Fibroblast of peridontal ligament (primary cell): ENCODE measurements around the gene GRK2.

ENCODE experiments used
- DNase-seq: peaks from one replicate; pipeline ENCODE4 v3.0.0-alpha.2; 2010; ENCODE audit errors: extremely low read depth

The GRK2 gene

GRCh38 chr11:67299471-67300191 lies 33.4 kb downstream of the GRK2 start:
- DNase-seq: no peak

DNA sequence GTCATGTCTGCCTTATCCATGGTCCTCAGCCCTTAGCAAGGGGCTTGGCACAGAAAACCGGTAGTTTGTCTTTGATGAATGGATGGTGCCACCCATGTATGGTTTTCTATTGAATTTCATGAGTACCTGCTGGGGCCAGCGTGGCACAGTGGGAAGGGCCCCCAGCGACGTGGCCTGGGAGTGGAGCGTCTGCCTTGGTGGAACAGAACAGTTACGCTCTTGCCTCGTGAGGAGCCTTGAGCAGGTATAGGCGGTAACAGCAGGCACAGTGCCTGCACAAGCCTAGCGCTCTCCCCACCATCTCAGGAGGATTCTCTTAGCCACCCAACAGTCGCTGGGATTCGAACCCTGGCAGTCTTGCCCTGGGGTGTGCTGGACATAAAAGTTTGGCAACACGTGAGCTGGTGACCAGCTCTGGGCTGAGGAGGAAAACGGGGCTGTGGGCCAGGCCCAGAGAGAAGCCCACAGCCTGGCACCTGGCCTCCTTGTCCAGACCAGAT lies 34.0 kb downstream of the GRK2 start:
- no peak for DNase-seq

GRCh38 chr11:67300756-67301312 lies 34.6 kb downstream of the GRK2 start:
- DNase-seq: no peak

- DNase-seq: no peak
These were observed 35.1 kb downstream of the GRK2 start for GRCh38 chr11:67301313-67301921.

- DNase-seq: peak; percentile 65
These were observed 35.8 kb downstream of the GRK2 start for GRCh38 chr11:67301951-67302516.

GRCh38 chr11:67302571-67303131 lies 36.4 kb downstream of the GRK2 start:
- peak; percentile 10 for DNase-seq

DNA sequence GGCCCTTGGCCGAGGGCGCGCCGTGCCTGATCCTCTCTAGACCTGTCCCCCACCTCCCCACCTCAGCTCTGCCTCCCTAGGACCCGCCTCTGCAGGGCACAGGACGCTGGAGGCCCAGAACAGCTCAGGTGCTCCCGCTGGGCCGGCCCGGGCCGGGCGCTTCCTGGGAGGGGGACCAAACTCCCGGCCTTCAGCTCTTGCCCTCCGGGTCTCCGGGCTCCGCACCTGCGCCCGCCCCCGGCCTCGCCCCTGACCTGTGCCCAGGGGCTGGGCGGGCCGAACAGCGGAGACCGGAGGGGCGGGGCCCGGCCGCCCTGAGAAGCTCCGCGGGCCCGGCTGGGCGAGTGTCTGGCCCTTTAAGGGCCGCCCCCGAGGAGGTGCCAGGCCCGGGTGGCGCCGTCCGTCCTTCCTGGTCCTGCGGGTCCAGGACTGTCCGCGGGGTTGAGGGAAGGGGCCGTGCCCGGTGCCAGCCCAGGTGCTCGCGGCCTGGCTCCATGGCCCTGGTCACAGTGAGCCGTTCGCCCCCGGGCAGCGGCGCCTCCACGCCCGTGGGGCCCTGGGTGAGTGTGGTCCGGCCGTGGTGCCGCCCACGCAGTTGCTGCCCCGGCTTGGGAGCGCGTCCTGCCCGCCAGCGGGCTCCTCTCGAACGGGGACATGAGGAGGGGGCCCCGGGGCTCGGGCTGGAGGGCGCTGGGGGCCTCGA lies 37.0 kb downstream of the GRK2 start, which contains the start of gene SSH3:
Gene SSH3, plus strand, starts transcription at position 399 of the 703 bp plus-strand sequence. Its CDS starts 96 bp downstream, at position 495.
- peak; percentile 38 for DNase-seq

- no peak for DNase-seq
These were observed 37.6 kb downstream of the GRK2 start for GRCh38 chr11:67303835-67304411.

GRCh38 chr11:67304511-67305113 lies 38.3 kb downstream of the GRK2 start:
- no peak for DNase-seq

DNA sequence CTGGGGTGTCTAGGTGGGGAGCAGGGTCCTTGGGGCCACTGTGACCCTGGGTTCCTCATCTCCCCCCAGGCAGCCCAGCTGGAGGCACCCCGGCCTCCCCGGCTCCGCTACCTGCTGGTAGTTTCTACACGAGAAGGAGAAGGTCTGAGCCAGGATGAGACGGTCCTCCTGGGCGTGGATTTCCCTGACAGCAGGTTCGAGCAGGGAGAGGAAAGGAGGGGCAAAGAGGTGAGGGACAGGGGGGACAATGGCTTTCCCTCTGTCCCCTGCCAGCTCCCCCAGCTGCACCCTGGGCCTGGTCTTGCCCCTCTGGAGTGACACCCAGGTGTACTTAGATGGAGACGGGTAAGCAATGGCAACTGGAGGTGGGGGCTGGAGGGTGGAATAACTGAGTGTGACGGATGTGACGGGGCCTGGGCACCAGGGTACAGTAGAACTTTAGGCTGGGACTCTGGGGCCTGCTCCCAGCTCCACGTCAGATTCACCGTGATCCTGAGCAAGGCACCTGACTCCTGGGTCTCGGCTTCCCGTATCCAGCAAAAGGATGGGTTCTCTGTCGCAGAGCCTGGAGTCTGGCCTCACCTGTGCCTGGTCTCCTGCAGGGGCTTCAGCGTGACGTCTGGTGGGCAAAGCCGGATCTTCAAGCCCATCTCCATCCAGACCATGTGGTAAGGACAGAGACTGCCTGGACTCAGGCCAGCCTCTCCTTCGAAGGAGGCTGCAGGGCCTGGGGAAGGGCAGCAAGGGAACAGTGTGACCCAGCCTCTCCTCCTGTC lies 40.7 kb downstream of the GRK2 start:
- no peak for DNase-seq

DNA sequence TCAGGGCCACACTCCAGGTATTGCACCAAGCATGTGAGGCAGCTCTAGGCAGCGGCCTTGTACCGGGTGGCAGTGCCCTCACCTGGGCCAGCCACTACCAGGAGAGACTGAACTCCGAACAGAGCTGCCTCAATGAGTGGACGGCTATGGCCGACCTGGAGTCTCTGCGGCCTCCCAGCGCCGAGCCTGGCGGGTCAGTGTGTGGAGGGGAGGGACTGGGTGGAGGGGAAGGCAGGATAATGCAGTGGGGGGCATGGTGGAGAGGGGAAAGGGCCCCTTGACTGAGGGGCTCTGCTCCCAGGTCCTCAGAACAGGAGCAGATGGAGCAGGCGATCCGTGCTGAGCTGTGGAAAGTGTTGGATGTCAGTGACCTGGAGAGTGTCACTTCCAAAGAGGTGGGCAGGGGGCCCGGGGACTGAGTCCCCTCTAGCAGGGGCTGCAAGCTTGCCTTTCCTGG lies 41.3 kb downstream of the GRK2 start:
- no peak for DNase-seq

DNA sequence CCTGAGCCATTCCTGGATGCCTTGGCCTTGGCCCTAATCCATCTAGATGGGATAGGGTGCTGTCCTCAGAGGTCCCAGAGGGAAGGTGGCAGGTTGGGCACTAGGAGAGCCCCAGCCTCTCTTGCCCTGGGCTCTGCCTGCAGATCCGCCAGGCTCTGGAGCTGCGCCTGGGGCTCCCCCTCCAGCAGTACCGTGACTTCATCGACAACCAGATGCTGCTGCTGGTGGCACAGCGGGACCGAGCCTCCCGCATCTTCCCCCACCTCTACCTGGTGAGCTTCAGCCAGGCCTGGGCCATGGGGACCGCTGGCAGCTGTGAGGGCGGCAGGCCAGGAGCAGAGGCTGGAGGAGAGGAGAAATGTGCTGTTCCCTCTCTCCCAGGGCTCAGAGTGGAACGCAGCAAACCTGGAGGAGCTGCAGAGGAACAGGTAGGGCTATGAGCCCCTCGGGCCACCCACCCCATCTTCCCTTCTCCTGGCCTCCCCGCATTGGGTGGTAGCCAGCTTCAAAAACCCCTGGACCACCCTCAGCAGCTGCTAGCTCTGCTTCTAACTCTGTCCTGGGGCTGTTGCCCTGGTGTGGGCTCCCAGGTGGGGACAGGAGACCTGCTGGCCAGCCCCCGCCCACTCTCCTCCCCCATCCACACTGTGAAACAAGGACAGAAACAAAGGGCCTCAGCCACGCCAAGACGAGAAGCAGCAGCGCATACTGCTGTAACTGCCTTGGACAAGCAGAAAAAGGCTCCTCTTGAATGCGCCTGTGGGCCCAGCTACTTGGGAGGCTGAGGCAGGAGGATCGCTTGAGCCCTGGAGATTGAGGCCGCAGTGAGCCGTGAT lies 42.0 kb downstream of the GRK2 start:
- no peak for DNase-seq

DNA sequence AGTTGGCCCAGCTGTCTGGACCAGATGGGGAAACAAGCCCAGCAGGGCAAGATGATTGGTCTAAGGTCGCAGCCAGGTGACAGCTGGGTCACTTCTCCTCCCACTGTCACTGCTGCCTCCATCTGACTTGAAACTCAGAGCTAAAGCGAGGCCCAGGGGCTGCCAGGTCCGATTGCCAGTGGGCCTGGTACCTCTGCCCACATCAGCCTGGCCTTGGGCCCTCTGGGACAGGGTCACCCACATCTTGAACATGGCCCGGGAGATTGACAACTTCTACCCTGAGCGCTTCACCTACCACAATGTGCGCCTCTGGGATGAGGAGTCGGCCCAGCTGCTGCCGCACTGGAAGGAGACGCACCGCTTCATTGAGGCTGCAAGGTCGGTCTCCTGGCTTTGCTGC lies 42.9 kb downstream of the GRK2 start:
- DNase-seq: no peak

DNA sequence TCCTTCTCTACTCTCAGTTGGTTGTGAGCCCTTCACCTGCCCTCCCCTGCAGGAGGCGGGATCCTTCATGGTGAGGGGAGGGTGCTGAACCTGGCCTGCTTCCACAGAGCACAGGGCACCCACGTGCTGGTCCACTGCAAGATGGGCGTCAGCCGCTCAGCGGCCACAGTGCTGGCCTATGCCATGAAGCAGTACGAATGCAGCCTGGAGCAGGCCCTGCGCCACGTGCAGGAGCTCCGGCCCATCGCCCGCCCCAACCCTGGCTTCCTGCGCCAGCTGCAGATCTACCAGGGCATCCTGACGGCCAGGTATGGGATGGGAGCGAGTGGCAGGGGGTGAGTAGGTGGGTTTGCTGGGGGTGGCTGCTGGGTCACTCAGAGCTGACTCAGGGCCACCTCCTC lies 43.4 kb downstream of the GRK2 start:
- no peak for DNase-seq

DNA sequence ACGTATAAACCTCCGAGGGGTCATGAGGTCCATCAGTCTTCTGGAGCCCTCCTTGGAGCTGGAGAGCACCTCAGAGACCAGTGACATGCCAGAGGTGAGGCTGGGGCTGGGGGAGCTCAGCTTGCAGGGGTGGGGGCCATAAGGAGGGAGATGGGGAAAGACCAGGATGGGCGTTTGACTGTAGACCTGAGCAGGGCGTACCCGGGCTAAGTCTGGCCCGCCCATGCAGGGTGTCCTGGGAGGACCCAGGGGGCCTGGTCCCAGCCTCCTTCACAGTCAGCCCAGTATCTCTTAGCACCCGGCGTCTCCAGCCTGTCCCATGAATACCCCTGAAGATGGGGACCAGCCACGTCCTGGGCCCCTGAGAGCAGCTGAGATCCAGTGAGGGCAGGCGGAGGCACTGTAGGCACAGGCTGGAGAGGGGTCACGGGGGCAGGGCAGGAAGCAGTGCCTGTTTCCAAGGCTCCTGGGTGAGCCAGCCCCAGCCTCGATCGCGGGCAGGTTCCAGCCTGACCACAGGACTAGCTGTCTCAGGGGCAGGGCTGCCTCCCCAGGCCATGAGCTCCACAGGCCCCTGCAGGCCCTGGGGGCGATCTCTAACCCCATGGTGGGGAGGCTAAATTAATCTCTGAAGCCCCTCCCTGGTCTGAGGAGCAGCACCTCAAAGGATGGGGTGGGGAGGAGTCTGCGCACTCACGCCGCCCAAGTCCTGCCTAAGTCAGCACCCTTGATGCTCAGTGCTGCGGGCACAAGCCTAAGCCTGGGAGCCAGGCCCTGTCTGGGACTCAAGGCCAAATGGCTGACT lies 44.2 kb downstream of the GRK2 start:
- no peak for DNase-seq

DNA sequence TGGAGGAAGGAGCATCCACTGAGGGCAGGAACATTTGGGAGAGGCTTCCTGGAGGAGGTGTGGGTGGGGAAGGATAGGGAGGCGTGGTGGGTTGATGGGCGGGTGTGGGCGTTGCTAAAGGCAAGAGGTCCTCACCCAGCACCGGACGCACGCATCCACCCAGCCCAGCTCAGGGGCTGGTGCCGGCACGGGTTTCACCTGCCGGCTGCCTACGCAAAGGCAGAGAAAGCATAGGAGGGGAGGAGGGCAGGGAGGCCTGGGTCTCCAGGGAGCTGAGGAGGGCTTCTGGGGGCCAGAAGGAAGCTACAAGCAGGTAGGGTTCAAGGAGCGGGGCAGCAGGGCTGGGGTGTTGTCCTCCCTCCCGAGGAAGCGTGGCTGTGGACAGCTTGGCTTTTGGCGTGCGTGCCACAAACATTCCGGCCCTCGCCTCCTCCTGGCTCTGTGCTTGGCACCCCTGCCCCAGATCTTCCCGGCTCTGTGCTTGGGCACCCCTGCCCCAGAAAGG lies 44.8 kb downstream of the GRK2 start:
- no peak for DNase-seq

DNA sequence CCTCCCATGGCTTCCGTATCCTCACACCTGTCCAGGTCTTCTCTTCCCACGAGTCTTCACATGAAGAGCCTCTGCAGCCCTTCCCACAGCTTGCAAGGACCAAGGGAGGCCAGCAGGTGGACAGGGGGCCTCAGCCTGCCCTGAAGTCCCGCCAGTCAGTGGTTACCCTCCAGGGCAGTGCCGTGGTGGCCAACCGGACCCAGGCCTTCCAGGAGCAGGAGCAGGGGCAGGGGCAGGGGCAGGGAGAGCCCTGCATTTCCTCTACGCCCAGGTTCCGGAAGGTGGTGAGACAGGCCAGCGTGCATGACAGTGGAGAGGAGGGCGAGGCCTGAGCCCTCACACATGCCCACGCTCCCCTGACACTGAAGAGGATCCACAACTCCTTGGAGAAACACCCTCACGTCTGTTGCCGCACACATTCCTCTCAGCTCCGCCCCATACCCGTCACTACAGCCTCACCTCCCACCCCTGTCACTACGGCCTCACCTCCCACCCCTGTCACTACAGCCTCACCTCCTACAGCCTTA lies 45.3 kb downstream of the GRK2 start:
- no peak for DNase-seq
